ENCODE measurements around the gene SHMT1. TPM values are rescaled to one million over a fixed set of nuclear protein-coding genes. Genes with fewer than 3 reads are reported as not detected.
A peak's percentile ranks its signal among the peaks of the same experiment; 100 is the strongest.
"Not testable (repeated sequence)": the region's sequence is repeated elsewhere in the genome, so short reads cannot be mapped to it uniquely, and the experiment has no call there.

Gene SHMT1
- total RNA-seq, 1 donor from 2014 or later, result 7.9 TPM

DNA sequence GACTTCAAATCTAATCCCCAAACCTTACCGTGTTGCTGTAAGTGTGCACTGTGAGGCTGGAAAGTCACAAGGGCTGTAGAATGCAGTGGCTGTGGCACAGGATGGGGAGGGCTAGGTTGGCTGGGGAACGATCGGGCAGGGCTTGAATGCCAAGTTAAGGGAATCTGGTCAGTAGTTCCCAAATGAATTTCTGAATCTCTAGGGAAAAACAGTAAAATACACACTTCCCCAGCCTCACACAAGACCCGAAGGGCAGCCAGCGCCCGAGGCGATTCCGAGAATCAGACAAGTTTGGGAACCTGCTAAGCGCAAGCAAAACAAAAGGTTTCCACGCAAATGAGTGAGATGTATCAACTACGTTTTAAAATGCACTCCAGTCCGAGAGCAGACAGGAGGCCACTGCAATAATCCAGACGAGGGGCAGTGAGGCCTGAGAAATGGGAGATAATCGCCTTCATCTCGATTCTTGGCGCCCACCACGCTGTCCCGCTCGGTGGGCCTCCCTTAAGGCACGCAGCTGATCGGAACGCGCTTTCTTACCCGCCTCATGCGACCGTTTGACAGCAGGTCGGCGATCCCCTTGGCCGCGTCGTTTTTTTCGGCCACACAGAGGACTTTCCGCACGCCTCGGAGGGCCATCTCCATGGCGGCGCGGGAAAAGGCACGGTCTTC, 49.2 kb downstream of the SHMT1 start:
- Mint-ChIP-seq H3K27me3 (ENCODE audit: unreplicated experiment) (peaks cover 7% of the 10 kb centered on the region), H3K4me3 (ENCODE audit: unreplicated experiment) (peak overlapping the region; percentile 95), H3K4me1 (ENCODE audit: low read depth, unreplicated experiment) (peaks cover 11% of the 10 kb centered on the region), H3K27ac (ENCODE audit: unreplicated experiment) (peak overlapping the region; percentile 97), H3K36me3 (ENCODE audit: unreplicated experiment) (no peaks in the 10 kb centered on the region), H3K9me3 (ENCODE audit: unreplicated experiment) (peaks cover 4% of the 10 kb centered on the region)
- DNase-seq, result no peak
- TF ChIP-seq, protein P1, sequence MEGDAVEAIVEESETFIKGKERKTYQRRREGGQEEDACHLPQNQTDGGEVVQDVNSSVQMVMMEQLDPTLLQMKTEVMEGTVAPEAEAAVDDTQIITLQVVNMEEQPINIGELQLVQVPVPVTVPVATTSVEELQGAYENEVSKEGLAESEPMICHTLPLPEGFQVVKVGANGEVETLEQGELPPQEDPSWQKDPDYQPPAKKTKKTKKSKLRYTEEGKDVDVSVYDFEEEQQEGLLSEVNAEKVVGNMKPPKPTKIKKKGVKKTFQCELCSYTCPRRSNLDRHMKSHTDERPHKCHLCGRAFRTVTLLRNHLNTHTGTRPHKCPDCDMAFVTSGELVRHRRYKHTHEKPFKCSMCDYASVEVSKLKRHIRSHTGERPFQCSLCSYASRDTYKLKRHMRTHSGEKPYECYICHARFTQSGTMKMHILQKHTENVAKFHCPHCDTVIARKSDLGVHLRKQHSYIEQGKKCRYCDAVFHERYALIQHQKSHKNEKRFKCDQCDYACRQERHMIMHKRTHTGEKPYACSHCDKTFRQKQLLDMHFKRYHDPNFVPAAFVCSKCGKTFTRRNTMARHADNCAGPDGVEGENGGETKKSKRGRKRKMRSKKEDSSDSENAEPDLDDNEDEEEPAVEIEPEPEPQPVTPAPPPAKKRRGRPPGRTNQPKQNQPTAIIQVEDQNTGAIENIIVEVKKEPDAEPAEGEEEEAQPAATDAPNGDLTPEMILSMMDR (IDR thresholded peaks at IDR 0.05; ENCODE audit: partially characterized antibody, unreplicated experiment), result no peak

DNA sequence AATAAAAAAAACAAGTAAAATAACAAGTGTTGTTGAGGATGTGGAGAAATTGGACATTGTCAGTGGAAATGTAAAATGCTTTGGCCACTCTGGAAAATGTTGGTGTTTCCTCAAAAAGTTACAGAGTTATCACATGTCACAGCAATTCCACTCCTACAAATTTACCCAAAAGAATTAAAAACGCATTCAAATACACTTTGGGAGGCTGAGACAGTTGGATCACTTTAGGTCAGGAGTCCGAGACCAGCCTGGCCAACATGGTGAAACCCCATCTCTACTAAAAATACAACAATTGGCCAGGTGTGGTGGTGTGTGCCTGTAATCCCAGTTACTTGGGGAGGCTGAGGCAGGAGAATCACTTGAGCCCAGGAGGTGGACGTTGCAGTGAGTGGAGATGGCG, 54.1 kb downstream of the SHMT1 start:
- H3K9me3 Mint-ChIP-seq (ENCODE audit: unreplicated experiment), result peaks cover 2% of the 10 kb centered on the region
- H3K27me3 Mint-ChIP-seq (ENCODE audit: unreplicated experiment), result peaks cover 3% of the 10 kb centered on the region
- TF ChIP-seq, protein P1 (IDR thresholded peaks at IDR 0.05; ENCODE audit: partially characterized antibody, unreplicated experiment), result no peak
- no peak overlapping the region for H3K4me3 Mint-ChIP-seq (ENCODE audit: unreplicated experiment)
- DNase-seq, result no peak
- H3K36me3 Mint-ChIP-seq (ENCODE audit: unreplicated experiment), result no peaks in the 10 kb centered on the region
- no peak overlapping the region for H3K27ac Mint-ChIP-seq (ENCODE audit: unreplicated experiment)
- peaks cover 5% of the 10 kb centered on the region for H3K4me1 Mint-ChIP-seq (ENCODE audit: low read depth, unreplicated experiment)

DNA sequence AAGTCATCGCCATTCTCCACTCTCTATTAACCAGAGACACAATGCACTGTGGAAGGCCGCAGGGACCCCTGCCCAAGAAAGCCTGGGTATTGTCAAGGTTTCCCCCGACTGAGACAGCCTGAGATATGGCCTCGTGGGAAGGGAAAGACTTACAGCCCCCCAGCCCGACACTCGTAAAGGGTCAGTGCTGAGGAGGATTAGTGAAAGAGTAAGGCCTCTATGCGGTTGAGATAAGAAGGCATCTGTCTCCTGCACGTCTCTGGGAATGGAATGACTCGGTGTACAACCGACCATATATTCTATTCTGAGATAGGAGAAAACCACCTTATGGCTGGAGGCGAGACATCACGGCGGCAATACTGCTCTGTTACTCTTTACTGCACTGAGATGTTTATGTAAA, 60.1 kb downstream of the SHMT1 start:
- not testable (repeated sequence) for H3K4me3 Mint-ChIP-seq (ENCODE audit: unreplicated experiment); DNase-seq; H3K4me1 Mint-ChIP-seq (ENCODE audit: low read depth, unreplicated experiment); H3K9me3 Mint-ChIP-seq (ENCODE audit: unreplicated experiment); H3K27me3 Mint-ChIP-seq (ENCODE audit: unreplicated experiment); H3K27ac Mint-ChIP-seq (ENCODE audit: unreplicated experiment); H3K36me3 Mint-ChIP-seq (ENCODE audit: unreplicated experiment)

DNA sequence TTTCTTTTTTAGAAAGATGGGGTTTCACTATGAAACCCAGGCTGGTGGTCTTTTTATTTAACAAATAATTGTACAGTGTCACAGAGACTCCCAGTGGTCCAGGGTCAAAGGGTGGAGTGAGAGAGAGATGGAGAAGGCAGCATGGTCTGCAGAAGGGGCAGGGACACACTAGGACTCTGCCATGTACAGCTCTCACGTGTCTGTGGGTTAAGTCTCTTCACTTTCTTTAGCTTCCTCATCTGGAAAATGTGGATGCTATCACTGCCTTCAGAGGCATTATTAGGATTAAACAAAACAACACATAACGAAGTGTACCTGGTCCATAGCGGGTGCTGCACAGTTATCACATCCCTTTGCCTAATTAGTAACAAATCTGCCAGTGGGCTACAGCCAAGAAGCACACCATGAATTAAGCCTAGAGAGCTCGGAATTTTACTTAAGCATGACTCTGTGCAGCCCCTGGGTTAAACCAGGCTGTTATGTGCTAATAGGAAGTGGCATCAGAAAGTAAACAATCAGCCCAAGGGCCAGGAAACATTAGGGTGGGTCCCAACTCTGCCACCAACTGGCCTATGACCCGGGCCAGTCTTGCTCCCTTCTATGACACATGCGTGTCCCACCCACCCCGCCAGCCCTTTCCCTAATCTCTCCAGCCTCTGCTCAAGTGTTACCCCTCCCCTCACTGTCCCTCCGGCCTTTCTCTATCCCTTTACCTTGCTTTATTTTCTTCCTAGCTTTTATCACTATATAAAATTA, 62.4 kb downstream of the SHMT1 start:
- no peak overlapping the region for H3K27ac Mint-ChIP-seq (ENCODE audit: unreplicated experiment)
- peaks cover 3% of the 10 kb centered on the region for H3K27me3 Mint-ChIP-seq (ENCODE audit: unreplicated experiment)
- H3K9me3 Mint-ChIP-seq (ENCODE audit: unreplicated experiment), result peaks cover 4% of the 10 kb centered on the region
- TF ChIP-seq, protein P1 (IDR thresholded peaks at IDR 0.05; ENCODE audit: partially characterized antibody, unreplicated experiment), result no peak
- no peak overlapping the region for H3K4me3 Mint-ChIP-seq (ENCODE audit: unreplicated experiment)
- H3K4me1 Mint-ChIP-seq (ENCODE audit: low read depth, unreplicated experiment), result no peaks in the 10 kb centered on the region
- H3K36me3 Mint-ChIP-seq (ENCODE audit: unreplicated experiment), result peaks cover 4% of the 10 kb centered on the region
- DNase-seq, result no peak

DNA sequence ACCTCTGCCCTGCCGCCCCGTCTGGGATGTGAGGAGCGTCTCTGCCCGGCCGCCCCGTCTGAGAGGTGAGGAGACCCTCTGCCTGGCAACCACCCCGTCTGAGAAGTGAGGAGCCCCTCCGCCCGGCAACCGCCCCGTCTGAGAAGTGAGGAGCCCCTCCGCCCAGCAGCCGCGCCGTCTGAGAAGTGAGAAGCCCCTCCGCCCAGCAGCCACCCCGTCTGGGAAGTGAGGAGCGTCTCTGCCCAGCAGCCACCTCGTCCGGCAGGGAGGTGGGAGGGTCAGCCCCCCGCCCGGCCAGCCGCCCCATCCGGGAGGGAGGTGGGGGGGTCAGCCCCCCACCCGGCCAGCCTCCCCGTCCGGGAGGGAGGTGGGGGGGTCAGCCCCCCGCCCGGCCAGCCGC, 65.3 kb downstream of the SHMT1 start:
- not testable (repeated sequence) for H3K4me1 Mint-ChIP-seq (ENCODE audit: low read depth, unreplicated experiment); H3K27ac Mint-ChIP-seq (ENCODE audit: unreplicated experiment); H3K27me3 Mint-ChIP-seq (ENCODE audit: unreplicated experiment); H3K36me3 Mint-ChIP-seq (ENCODE audit: unreplicated experiment); H3K9me3 Mint-ChIP-seq (ENCODE audit: unreplicated experiment); H3K4me3 Mint-ChIP-seq (ENCODE audit: unreplicated experiment); DNase-seq
